IMR-90 (cell line): ENCODE measurements around the gene TTC5.
"Not testable (repeated sequence)": the region's sequence is repeated elsewhere in the genome, so short reads cannot be mapped to it uniquely, and the experiment has no call there.

ENCODE experiments used
- MAFK ChIP-seq: IDR thresholded peaks from 2 replicates; pipeline ENCODE4 v1.6.1; 2012; ENCODE audit warnings: low read depth, low read length, improper control_type of control experiment
- NFE2L2 ChIP-seq: fragments of 150-350 bp; IDR thresholded peaks from 2 replicates; pipeline ENCODE4 v1.6.1; 2016; ENCODE audit warnings: low read depth, mild to moderate bottlenecking, low read length
- POLR2A ChIP-seq: IDR thresholded peaks from 2 replicates; pipeline ENCODE4 v1.6.1; 2012; ENCODE audit warnings: mild to moderate bottlenecking, low read depth, low read length
- RAD21 ChIP-seq: IDR thresholded peaks from 2 replicates; pipeline ENCODE4 v1.6.1; 2012; ENCODE audit warnings: low read length, improper control_type of control experiment
- RFX5 ChIP-seq: IDR thresholded peaks from 2 replicates; pipeline ENCODE4 v1.8.0; 2012; ENCODE audit warnings: low read depth, mild to moderate bottlenecking, low read length, moderate library complexity
- SMC3 ChIP-seq: fragments of 150-350 bp; IDR thresholded peaks from 2 replicates; pipeline ENCODE4 v1.6.1; 2016; ENCODE audit warnings: low read depth, mild to moderate bottlenecking, antibody characterized with exemption, low read length, moderate library complexity
- TF ChIP-seq, protein P1 (sequence below): conservative IDR thresholded peaks from 2 replicates; pipeline ENCODE4 v1.5.1; 2012; ENCODE audit warnings: mild to moderate bottlenecking, low read depth, low read length, improper control_type of control experiment

DNA sequence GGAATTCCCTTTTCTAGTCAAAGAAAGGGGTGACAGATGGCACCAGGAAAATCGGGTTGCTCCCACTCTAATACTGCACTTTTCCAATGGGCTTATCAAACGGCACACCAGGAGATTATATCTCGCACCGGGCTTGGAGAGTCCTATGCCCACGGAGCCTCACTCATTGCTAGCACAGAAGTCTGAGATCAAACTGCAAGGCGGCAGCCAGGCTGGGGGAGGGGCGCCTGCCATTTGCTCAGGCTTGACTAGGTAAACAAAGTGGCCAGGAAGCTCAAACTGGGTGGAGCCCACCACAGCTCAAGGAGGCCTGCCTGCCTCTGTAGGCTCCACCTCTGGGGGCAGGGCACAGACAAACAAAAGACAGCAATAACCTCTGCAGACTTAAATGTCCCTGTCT, 25.5 kb downstream of the TTC5 start:
- TF ChIP-seq, protein P1, sequence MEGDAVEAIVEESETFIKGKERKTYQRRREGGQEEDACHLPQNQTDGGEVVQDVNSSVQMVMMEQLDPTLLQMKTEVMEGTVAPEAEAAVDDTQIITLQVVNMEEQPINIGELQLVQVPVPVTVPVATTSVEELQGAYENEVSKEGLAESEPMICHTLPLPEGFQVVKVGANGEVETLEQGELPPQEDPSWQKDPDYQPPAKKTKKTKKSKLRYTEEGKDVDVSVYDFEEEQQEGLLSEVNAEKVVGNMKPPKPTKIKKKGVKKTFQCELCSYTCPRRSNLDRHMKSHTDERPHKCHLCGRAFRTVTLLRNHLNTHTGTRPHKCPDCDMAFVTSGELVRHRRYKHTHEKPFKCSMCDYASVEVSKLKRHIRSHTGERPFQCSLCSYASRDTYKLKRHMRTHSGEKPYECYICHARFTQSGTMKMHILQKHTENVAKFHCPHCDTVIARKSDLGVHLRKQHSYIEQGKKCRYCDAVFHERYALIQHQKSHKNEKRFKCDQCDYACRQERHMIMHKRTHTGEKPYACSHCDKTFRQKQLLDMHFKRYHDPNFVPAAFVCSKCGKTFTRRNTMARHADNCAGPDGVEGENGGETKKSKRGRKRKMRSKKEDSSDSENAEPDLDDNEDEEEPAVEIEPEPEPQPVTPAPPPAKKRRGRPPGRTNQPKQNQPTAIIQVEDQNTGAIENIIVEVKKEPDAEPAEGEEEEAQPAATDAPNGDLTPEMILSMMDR = not testable (repeated sequence)
- not testable (repeated sequence) for TF ChIP-seq RAD21, POLR2A, MAFK, SMC3, NFE2L2, RFX5
